Loucy (cell line): ENCODE measurements around the gene MYBBP1A.
"Not testable (repeated sequence)": the region's sequence is repeated elsewhere in the genome, so short reads cannot be mapped to it uniquely, and the experiment has no call there.

ENCODE experiments used
- H2AFZ ChIP-seq: fragments of 200-600 bp; sonication (generic); 2 replicates; pipeline ENCODE4 v1.6.0; 2016; ENCODE audit warnings: antibody characterized with exemption, mild to moderate bottlenecking, low read length, moderate library complexity
- H3F3A ChIP-seq: fragments of 200-600 bp; 2 replicates; pipeline ENCODE4 v1.6.0; 2016; ENCODE audit warnings: antibody characterized with exemption, low read depth, mild to moderate bottlenecking
- H3K27me3 ChIP-seq: fragments of 200-600 bp; sonication (generic); 2 replicates; pipeline ENCODE4 v1.6.1; 2014; ENCODE audit warnings: low read length, mild to moderate bottlenecking; ENCODE audit not compliant: insufficient read depth, poor library complexity, severe bottlenecking
- H3K36me3 ChIP-seq: fragments of 200-600 bp; sonication (generic); 2 replicates; pipeline ENCODE4 v1.6.1; 2016; ENCODE audit warnings: low read length; ENCODE audit not compliant: insufficient read depth
- H3K4me1 ChIP-seq: fragments of 200-600 bp; sonication (generic); 2 replicates; pipeline ENCODE4 v1.5.1; 2014; ENCODE audit warnings: low read length, mild to moderate bottlenecking; ENCODE audit not compliant: insufficient read depth, poor library complexity, severe bottlenecking
- H3K4me2 ChIP-seq: fragments of 200-600 bp; sonication (generic); 2 replicates; pipeline ENCODE4 v1.6.0; 2014; ENCODE audit warnings: antibody characterized with exemption, low read length, low read depth, mild to moderate bottlenecking; ENCODE audit not compliant: poor library complexity, severe bottlenecking
- H3K4me3 ChIP-seq: fragments of 200-600 bp; sonication (generic); 2 replicates; pipeline ENCODE4 v1.5.1; 2014; ENCODE audit warnings: low read length, mild to moderate bottlenecking, mixed read lengths; ENCODE audit not compliant: poor library complexity, severe bottlenecking
- H3K79me2 ChIP-seq: fragments of 200-600 bp; sonication (generic); 2 replicates; pipeline ENCODE4 v1.6.1; 2014; ENCODE audit warnings: low read length; ENCODE audit not compliant: insufficient read depth
- H3K9ac ChIP-seq: fragments of 200-600 bp; sonication (generic); 2 replicates; pipeline ENCODE4 v1.6.0; 2014; ENCODE audit warnings: mild to moderate bottlenecking, low read depth, low read length, moderate library complexity; ENCODE audit not compliant: poor library complexity, severe bottlenecking
- H3K9me2 ChIP-seq: fragments of 200-600 bp; sonication (generic); replicated peaks from 2 replicates; pipeline ENCODE4 v1.6.1; 2016; ENCODE audit warnings: low read depth, low read length, mixed read lengths
- H3K9me3 ChIP-seq: fragments of 200-600 bp; sonication (generic); 2 replicates; pipeline ENCODE4 v1.6.1; 2014; ENCODE audit warnings: mild to moderate bottlenecking, antibody characterized with exemption, low read length, low read depth; ENCODE audit not compliant: insufficient read depth
- H4K20me1 ChIP-seq: fragments of 200-600 bp; sonication (generic); 2 replicates; pipeline ENCODE4 v1.6.0; 2014; ENCODE audit warnings: antibody characterized with exemption, low read length, mild to moderate bottlenecking; ENCODE audit not compliant: insufficient read depth, poor library complexity, severe bottlenecking
- EZH2phosphoT487 ChIP-seq: fragments of 200-600 bp; IDR thresholded peaks from 2 replicates; pipeline ENCODE4 v1.6.1; 2018; ENCODE audit warnings: antibody characterized with exemption, mild to moderate bottlenecking, moderate library complexity, borderline replicate concordance
- TF ChIP-seq, protein P1 (sequence below): fragments of 200-600 bp; sonication (generic); conservative IDR thresholded peaks from 2 replicates; pipeline ENCODE4 v1.5.1; 2014; ENCODE audit warnings: mild to moderate bottlenecking, antibody characterized with exemption, low read length

The MYBBP1A gene, protein sequence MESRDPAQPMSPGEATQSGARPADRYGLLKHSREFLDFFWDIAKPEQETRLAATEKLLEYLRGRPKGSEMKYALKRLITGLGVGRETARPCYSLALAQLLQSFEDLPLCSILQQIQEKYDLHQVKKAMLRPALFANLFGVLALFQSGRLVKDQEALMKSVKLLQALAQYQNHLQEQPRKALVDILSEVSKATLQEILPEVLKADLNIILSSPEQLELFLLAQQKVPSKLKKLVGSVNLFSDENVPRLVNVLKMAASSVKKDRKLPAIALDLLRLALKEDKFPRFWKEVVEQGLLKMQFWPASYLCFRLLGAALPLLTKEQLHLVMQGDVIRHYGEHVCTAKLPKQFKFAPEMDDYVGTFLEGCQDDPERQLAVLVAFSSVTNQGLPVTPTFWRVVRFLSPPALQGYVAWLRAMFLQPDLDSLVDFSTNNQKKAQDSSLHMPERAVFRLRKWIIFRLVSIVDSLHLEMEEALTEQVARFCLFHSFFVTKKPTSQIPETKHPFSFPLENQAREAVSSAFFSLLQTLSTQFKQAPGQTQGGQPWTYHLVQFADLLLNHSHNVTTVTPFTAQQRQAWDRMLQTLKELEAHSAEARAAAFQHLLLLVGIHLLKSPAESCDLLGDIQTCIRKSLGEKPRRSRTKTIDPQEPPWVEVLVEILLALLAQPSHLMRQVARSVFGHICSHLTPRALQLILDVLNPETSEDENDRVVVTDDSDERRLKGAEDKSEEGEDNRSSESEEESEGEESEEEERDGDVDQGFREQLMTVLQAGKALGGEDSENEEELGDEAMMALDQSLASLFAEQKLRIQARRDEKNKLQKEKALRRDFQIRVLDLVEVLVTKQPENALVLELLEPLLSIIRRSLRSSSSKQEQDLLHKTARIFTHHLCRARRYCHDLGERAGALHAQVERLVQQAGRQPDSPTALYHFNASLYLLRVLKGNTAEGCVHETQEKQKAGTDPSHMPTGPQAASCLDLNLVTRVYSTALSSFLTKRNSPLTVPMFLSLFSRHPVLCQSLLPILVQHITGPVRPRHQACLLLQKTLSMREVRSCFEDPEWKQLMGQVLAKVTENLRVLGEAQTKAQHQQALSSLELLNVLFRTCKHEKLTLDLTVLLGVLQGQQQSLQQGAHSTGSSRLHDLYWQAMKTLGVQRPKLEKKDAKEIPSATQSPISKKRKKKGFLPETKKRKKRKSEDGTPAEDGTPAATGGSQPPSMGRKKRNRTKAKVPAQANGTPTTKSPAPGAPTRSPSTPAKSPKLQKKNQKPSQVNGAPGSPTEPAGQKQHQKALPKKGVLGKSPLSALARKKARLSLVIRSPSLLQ (N-terminal part only)

DNA sequence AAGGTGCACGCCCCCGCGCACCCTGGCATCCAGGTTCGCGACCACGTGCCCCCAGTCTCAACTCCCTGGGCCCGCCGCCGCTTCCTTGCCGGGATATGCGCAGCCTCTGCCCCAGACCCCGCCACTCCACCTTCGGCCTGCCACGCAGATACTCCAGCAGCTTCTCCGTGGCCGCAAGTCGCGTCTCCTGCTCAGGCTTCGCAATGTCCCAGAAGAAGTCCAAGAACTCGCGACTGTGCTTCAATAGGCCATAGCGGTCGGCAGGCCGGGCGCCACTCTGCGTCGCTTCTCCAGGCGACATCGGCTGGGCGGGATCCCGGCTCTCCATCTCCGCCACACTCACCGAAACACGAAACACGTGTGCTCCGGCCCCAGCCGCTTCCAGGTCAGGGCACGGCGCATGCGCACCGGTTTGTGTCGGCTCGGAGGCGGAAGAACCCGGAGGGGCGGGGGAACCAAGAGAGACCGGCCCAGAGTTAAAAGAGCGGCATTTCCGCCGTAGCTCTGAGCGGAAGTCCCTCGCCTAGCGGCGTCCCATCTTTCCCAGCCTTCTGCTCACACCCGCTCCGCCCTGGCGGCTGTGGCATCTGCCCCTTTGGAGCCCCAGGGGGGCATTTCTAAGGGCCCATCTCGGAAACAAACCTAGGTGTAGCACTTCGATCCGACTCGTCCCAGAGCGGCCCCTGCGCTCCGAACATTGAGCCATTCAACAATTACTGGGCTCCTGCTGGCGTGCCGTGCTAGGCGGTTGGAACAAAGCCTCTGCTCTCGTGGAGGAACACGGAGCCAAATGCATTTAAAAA is at the start of gene MYBBP1A:
Gene MYBBP1A, minus strand, starts transcription at position 388 of the 803 bp plus-strand sequence. Its CDS starts 60 bp downstream, at position 328.
- Histone ChIP-seq H3K4me1 (peaks cover 29% of the 10 kb centered on the region), H4K20me1 (peaks cover 8% of the 10 kb centered on the region), H3F3A (no peaks in the 10 kb centered on the region), H3K79me2 (peaks cover 35% of the 10 kb centered on the region), H3K9me2 (no peaks in the 10 kb centered on the region), H3K36me3 (peaks cover 11% of the 10 kb centered on the region; the same call in 1 of the 2 replicates), H3K4me2 (peak within 1 kb of the TSS; percentile 93), H3K4me3 (peak within 1 kb of the TSS; percentile 86), H3K9ac (peak within 1 kb of the TSS; percentile 93), H3K27me3 (no peaks in the 10 kb centered on the region), H3K9me3 (no peaks in the 10 kb centered on the region), H2AFZ (peak within 1 kb of the TSS; percentile 88)
- TF ChIP-seq EZH2phosphoT487 = no peak
- TF ChIP-seq, protein P1, sequence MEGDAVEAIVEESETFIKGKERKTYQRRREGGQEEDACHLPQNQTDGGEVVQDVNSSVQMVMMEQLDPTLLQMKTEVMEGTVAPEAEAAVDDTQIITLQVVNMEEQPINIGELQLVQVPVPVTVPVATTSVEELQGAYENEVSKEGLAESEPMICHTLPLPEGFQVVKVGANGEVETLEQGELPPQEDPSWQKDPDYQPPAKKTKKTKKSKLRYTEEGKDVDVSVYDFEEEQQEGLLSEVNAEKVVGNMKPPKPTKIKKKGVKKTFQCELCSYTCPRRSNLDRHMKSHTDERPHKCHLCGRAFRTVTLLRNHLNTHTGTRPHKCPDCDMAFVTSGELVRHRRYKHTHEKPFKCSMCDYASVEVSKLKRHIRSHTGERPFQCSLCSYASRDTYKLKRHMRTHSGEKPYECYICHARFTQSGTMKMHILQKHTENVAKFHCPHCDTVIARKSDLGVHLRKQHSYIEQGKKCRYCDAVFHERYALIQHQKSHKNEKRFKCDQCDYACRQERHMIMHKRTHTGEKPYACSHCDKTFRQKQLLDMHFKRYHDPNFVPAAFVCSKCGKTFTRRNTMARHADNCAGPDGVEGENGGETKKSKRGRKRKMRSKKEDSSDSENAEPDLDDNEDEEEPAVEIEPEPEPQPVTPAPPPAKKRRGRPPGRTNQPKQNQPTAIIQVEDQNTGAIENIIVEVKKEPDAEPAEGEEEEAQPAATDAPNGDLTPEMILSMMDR = peak; percentile 29; the same call in 1 of the 2 replicates

DNA sequence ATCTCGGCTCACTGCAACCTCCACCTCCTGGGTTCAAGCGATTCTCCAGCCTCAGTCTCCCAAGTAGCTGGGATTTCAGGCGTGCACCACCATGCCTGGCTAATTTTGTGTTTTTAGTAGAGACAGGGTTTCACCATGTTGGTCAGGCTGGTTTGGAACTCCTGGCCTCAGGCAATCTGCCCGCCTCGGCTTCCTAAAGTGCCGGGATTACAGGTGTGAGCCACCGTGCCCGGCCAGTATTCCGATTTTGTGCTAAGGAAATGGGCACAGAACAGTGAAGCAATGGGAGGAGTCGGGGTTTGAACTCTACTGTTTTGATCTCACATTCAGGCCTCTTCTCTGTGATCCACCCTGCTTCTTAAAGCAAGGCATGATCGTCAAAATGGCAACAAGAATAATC is 49.6 kb upstream of the MYBBP1A start:
- H3K4me2 ChIP-seq, H3F3A ChIP-seq, H2AFZ ChIP-seq, H3K9me3 ChIP-seq, H4K20me1 ChIP-seq, H3K27me3 ChIP-seq, H3K9me2 ChIP-seq, H3K9ac ChIP-seq, H3K36me3 ChIP-seq, H3K4me1 ChIP-seq, H3K79me2 ChIP-seq, H3K4me3 ChIP-seq: not testable (repeated sequence)

DNA sequence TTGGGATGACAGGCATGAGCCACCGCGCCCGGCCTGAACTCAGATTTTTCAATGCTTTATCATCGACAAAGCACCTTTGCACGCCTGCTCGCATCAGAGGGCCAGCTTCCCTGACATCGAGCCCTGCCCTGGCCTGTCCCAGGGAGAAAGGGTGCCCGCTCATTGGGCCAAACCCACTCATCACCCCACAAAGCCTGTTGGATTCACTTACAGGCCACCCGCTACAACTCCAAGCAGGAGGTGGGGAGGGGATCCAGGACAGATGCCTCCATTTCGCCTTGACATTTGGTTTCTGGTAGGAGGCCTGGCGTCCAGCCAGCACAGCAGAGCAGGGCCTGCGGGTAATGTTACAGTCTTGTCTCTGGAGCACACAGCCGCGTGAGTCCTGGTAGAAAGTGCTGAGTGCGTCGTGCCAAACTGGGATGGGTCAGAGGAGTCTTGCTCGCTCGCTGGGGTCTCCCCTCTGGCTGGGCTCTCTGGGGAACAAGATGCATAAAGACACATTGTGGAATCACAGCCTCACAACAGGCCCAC is 49.0 kb upstream of the MYBBP1A start:
- H2AFZ ChIP-seq = no peak overlapping the region
- no peak overlapping the region for H3K4me2 ChIP-seq
- no peaks in the 10 kb centered on the region for H3K79me2 ChIP-seq
- H3K27me3 ChIP-seq = no peaks in the 10 kb centered on the region
- no peak overlapping the region for H3K4me3 ChIP-seq
- no peak for TF ChIP-seq EZH2phosphoT487
- TF ChIP-seq, protein P1 = no peak
- no peaks in the 10 kb centered on the region for H3K36me3 ChIP-seq
- H3K4me1 ChIP-seq = no peaks in the 10 kb centered on the region
- H4K20me1 ChIP-seq = no peaks in the 10 kb centered on the region
- no peaks in the 10 kb centered on the region for H3K9me3 ChIP-seq
- H3K9ac ChIP-seq = no peak overlapping the region
- H3F3A ChIP-seq = no peaks in the 10 kb centered on the region
- H3K9me2 ChIP-seq = no peaks in the 10 kb centered on the region
